GM12878 (cell line): ENCODE data around the gene TNFRSF8. TPM values are rescaled to one million over a fixed set of nuclear protein-coding genes. Genes with fewer than 3 reads are reported as not detected.

ENCODE experiments used
- BCLAF1 ChIP-seq: fragments of 450-650 bp; IDR thresholded peaks from 2 replicates; pipeline ENCODE4 v1.6.1; 2017; ENCODE audit warnings: antibody characterized with exemption, mild to moderate bottlenecking, moderate library complexity
- EED ChIP-seq: sonication (generic); IDR thresholded peaks from 2 replicates; pipeline ENCODE4 v1.6.1; 2016; ENCODE audit warnings: antibody characterized with exemption, low read depth
- IKZF1 ChIP-seq: fragments of 450-650 bp; conservative IDR thresholded peaks from 2 replicates; pipeline ENCODE4 v1.6.1; 2017; ENCODE audit warnings: antibody characterized with exemption, mild to moderate bottlenecking
- KLF5 ChIP-seq: fragments of 450-650 bp; IDR thresholded peaks from 2 replicates; pipeline ENCODE4 v1.6.1; 2014; ENCODE audit warnings: mild to moderate bottlenecking; ENCODE audit not compliant: partially characterized antibody
- LARP7 ChIP-seq: fragments of 450-650 bp; IDR thresholded peaks from 2 replicates; pipeline ENCODE4 v1.6.1; 2017; ENCODE audit warnings: mild to moderate bottlenecking
- NFYA ChIP-seq: IDR thresholded peaks from 2 replicates; pipeline ENCODE4 v1.6.1; 2011; ENCODE audit warnings: low read depth, mild to moderate bottlenecking, low read length, improper control_type of control experiment, borderline replicate concordance
- NR2C1 ChIP-seq: fragments of 450-650 bp; IDR thresholded peaks from 2 replicates; pipeline ENCODE4 v1.6.1; 2017; ENCODE audit warnings: antibody characterized with exemption, mild to moderate bottlenecking, moderate library complexity
- RUNX3 ChIP-seq: IDR thresholded peaks from 2 replicates; pipeline ENCODE4 v1.6.1; 2012; ENCODE audit warnings: low read length, inconsistent platforms
- TAF1 ChIP-seq: IDR thresholded peaks from 2 replicates; pipeline ENCODE4 v1.6.1; 2011; ENCODE audit warnings: mild to moderate bottlenecking, low read depth, low read length, borderline replicate concordance
- TCF3 ChIP-seq: IDR thresholded peaks from 2 replicates; pipeline ENCODE4 v1.6.1; 2012; ENCODE audit warnings: low read depth, mild to moderate bottlenecking, low read length, borderline replicate concordance; ENCODE audit not compliant: insufficient read depth
- YY1 ChIP-seq: IDR thresholded peaks from 2 replicates; pipeline ENCODE4 v1.6.1; 2011; ENCODE audit warnings: low read depth, mild to moderate bottlenecking, low read length
- ZBTB11 ChIP-seq: fragments of 450-650 bp; formaldehyde crosslinking; IDR thresholded peaks from 2 replicates; pipeline ENCODE4 v1.5.0; 2022; ENCODE audit warnings: mild to moderate bottlenecking, missing genetic modification characterization
- ZBTB40 ChIP-seq: fragments of 450-650 bp; IDR thresholded peaks from 2 replicates; pipeline ENCODE4 v1.6.1; 2016; ENCODE audit warnings: mild to moderate bottlenecking, moderate library complexity, borderline replicate concordance
- ZNF24 ChIP-seq: fragments of 450-650 bp; IDR thresholded peaks from 2 replicates; pipeline ENCODE4 v1.6.1; 2017; ENCODE audit warnings: antibody characterized with exemption, mild to moderate bottlenecking
- ZNF687 ChIP-seq: fragments of 450-650 bp; IDR thresholded peaks from 2 replicates; pipeline ENCODE4 v1.6.1; 2017; ENCODE audit warnings: mild to moderate bottlenecking, moderate library complexity
- polyA plus RNA-seq, 11 experiments: library from polyadenylated mRNA; depleted of rRNA in 4 of 11; unstranded in 6 of 11; stranded (reverse) in 5 of 11; fragments of >200 nt; fragmentation: Nextera tagmentation in 4 of 11; fragmentation: Illumina TruSeq in 1 of 11; extraction: Ambion mirVana in 4 of 11; extraction: Trizol in 1 of 11; gene quantifications; 1 replicate in 1 of 11; 2 replicates in 10 of 11; pipeline versions ENCODE4 v1.2.1 to v1.2.3, GENCODE V29; 2011 to 2016; ENCODE audit warnings: inconsistent platforms in 2 of 11, missing spikeins in 2 of 11, low read depth in 1 of 11
- total RNA-seq, 4 experiments: library from RNA; depleted of rRNA in 3 of 4; stranded (reverse); fragments of >200 nt in 3 of 4; fragmentation: Illumina TruSeq in 1 of 4; extraction: Trizol in 1 of 4; gene quantifications; 2 replicates each; pipeline versions ENCODE4 v1.2.1 to v1.2.3, GENCODE V29; 2013 to 2021

The TNFRSF8 gene
- total and polyA plus RNA-seq, 10 of the 15 experiments (the other 5 are each of a cell fraction or from before 2014, with no cell fraction given), result 9.8 to 114 (median 58.8) TPM

GRCh38 chr1:12057382-12057781 lies 5.7 kb upstream of the TNFRSF8 start (continued):
- TF ChIP-seq ZBTB40 (no peak), EED (peak; percentile 80), NR2C1 (no peak), YY1 (no peak), ZNF687 (no peak), IKZF1 (0 out of 2 replicates have a peak, but pooled peaks have one; percentile 39), ZNF24 (no peak), TAF1 (no peak), BCLAF1 (no peak), TCF3 (0 out of 2 replicates have a peak, but pooled peaks have one; percentile 5), KLF5 (no peak), NFYA (no peak), LARP7 (no peak), ZBTB11 (CRISPR knock-in tag) (no peak), RUNX3 (no peak)
